ENCODE data around the gene OIT3.

Gene OIT3

GRCh38 chr10:72889391-72889831, 4.1 kb upstream of the OIT3 start:
- no peaks in the 10 kb centered on the region for H3K36me3 ChIP-seq (ENCODE audit: low read length)
- no peaks in the 10 kb centered on the region for H3K79me2 ChIP-seq (ENCODE audit: insufficient read depth, low read length)
- no peak overlapping the region for H3K9ac ChIP-seq (ENCODE audit: low read length)
- no peaks in the 10 kb centered on the region for H4K20me1 ChIP-seq (ENCODE audit: low read depth, low read length)
- H2AFZ ChIP-seq (ENCODE audit: low read depth, low read length, severe bottlenecking), result no peak overlapping the region
- no peaks in the 10 kb centered on the region for H3K9me3 ChIP-seq (ENCODE audit: insufficient read depth, low read length)
- H3F3A ChIP-seq (ENCODE audit: insufficient read depth), result no peaks in the 10 kb centered on the region
- no peak for TF ChIP-seq EZH2phosphoT487 (conservative IDR thresholded peaks at IDR 0.05; ENCODE audit: low read length)
- no peak for TF ChIP-seq CTCF (IDR thresholded peaks at IDR 0.05; ENCODE audit: insufficient read depth, low read length, poor library complexity, severe bottlenecking)
- H3K27ac ChIP-seq (ENCODE audit: low read depth, low read length), result no peak overlapping the region
- H3K4me3 ChIP-seq (ENCODE audit: insufficient read depth, low read length, poor library complexity, severe bottlenecking), result no peak overlapping the region
- H3K9me2 ChIP-seq (replicated peaks; ENCODE audit: insufficient read depth, low read length), result no peaks in the 10 kb centered on the region
- H3K4me2 ChIP-seq (ENCODE audit: low read depth, low read length, poor library complexity, severe bottlenecking), result no peak overlapping the region
- no peaks in the 10 kb centered on the region for H3K27me3 ChIP-seq (ENCODE audit: low read length)

- Histone ChIP-seq H3K36me3 (ENCODE audit: low read length) (no peaks in the 10 kb centered on the region), H3K79me2 (ENCODE audit: insufficient read depth, low read length) (no peaks in the 10 kb centered on the region), H3K4me3 (ENCODE audit: insufficient read depth, low read length, poor library complexity, severe bottlenecking) (no peak overlapping the region), H2AFZ (ENCODE audit: low read depth, low read length, severe bottlenecking) (no peak overlapping the region), H4K20me1 (ENCODE audit: low read depth, low read length) (no peaks in the 10 kb centered on the region), H3K27me3 (ENCODE audit: low read length) (no peaks in the 10 kb centered on the region), H3F3A (ENCODE audit: insufficient read depth) (no peaks in the 10 kb centered on the region), H3K27ac (ENCODE audit: low read depth, low read length) (no peak overlapping the region), H3K9me3 (ENCODE audit: insufficient read depth, low read length) (no peaks in the 10 kb centered on the region), H3K9ac (ENCODE audit: low read length) (no peak overlapping the region), H3K4me2 (ENCODE audit: low read depth, low read length, poor library complexity, severe bottlenecking) (no peak overlapping the region), H3K9me2 (replicated peaks; ENCODE audit: insufficient read depth, low read length) (no peaks in the 10 kb centered on the region)
- TF ChIP-seq CTCF (IDR thresholded peaks at IDR 0.05; ENCODE audit: insufficient read depth, low read length, poor library complexity, severe bottlenecking) (no peak), EZH2phosphoT487 (conservative IDR thresholded peaks at IDR 0.05; ENCODE audit: low read length) (no peak)
Observed at GRCh38 chr10:72890086-72890485, 3.5 kb upstream of the OIT3 start.

- Histone ChIP-seq H3K9me2 (replicated peaks; ENCODE audit: insufficient read depth, low read length) (no peaks in the 10 kb centered on the region), H3K4me3 (ENCODE audit: insufficient read depth, low read length, poor library complexity, severe bottlenecking) (no peak overlapping the region), H3F3A (ENCODE audit: insufficient read depth) (no peaks in the 10 kb centered on the region), H3K4me2 (ENCODE audit: low read depth, low read length, poor library complexity, severe bottlenecking) (no peak overlapping the region), H3K27ac (ENCODE audit: low read depth, low read length) (no peak overlapping the region), H3K79me2 (ENCODE audit: insufficient read depth, low read length) (no peaks in the 10 kb centered on the region), H4K20me1 (ENCODE audit: low read depth, low read length) (no peaks in the 10 kb centered on the region), H3K27me3 (ENCODE audit: low read length) (no peaks in the 10 kb centered on the region), H3K36me3 (ENCODE audit: low read length) (no peaks in the 10 kb centered on the region), H2AFZ (ENCODE audit: low read depth, low read length, severe bottlenecking) (no peak overlapping the region), H3K9me3 (ENCODE audit: insufficient read depth, low read length) (no peaks in the 10 kb centered on the region), H3K9ac (ENCODE audit: low read length) (no peak overlapping the region)
- TF ChIP-seq CTCF (IDR thresholded peaks at IDR 0.05; ENCODE audit: insufficient read depth, low read length, poor library complexity, severe bottlenecking) (no peak), EZH2phosphoT487 (conservative IDR thresholded peaks at IDR 0.05; ENCODE audit: low read length) (no peak)
Observed at GRCh38 chr10:72895236-72895850, 1.8 kb downstream of the OIT3 start.
